ENCODE data around the gene PKP3.
A peak's percentile ranks its signal among the peaks of the same experiment; 100 is the strongest.

Gene PKP3

GRCh38 chr11:363948-364761 is 29.9 kb upstream of the PKP3 start:
- DNase-seq: peak; percentile 73

GRCh38 chr11:364991-365725 is 28.9 kb upstream of the PKP3 start:
- DNase-seq: no peak

DNA sequence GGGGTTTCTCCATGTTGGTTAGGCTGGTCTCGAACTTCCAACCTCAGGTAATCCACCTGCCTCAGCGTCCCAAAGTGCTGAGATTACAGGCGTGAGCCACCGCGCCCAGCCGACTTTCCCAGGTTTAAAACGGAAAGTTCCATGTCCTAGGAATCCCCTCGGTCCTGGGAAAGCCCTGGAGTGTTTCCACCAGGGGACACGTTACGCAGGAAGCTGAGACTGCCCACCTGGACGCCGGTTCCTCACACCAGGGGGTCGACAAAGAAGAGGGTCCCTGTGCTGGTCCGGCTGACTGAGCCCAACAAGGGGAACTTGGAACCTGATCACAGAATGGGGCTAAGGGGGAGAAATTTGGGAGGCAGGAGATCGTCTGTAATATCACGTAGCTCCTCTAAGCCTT is 28.2 kb upstream of the PKP3 start:
- DNase-seq: no peak

DNA sequence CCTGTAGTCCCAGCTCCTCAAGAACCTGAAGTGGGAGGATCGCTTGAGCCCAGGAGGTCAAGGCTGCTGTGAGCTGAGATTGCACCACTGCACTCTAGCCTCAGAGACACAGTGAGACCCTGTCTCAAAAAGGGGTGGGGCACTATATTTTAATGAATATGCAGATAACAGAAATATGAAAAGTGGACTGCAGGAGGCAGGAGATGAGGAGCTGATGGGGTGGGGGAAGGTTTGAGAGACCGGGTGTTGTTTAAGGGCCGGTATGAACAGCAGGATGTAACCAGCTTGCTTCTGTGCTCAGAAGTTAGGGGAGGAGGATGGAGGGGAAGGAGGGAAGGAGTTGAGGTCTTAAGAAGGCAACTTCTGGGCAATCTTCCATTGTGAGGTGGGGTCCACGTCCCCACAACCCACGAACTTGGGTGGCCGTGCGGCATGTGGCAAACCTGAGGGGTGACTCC is 26.0 kb upstream of the PKP3 start:
- DNase-seq: no peak

DNA sequence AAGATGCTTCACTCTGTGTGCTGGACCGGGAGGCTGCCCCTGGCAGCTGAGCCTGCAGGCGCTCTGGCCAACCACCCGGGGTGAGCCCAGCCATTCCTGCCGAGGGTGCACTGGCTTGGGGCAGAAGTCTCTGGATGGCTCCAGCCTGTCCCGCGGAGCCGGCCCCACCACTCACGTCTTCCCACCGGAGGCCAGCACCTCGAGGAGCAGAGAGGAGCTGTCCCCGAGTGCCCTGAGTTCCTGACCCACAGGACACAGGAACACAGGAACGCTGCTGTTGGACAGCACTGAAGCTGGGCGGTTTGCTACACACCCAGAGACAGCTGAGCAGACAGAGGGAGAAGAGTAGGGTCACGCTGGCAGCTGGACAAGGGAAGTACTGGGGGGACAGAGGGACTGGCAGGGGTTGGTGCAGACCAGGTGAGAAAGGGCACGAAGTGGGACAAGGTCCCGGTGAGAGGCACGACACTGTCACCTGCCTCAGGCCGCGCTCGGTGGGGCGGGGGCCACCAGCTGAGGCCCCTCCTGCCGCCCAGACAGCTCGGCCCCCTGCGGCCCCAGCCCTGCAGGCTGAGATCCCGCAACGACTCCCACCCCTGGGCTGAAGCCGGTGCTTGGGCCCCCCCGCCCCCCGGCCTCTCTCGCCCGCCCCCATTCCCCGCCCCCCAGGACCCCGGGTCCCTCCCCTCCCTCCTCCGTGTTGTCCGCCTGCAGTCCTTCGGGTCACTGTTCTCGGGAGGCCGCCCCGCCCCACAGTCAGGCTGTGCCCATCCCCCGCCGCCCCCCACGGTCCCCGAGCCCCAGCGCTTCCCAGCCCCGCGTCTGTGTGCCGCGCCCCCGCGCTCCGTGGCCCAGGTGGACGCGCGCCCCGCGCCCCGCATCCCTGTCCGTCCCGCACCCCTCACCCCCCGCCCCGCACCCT is 25.3 kb upstream of the PKP3 start:
- DNase-seq: no peak

DNA sequence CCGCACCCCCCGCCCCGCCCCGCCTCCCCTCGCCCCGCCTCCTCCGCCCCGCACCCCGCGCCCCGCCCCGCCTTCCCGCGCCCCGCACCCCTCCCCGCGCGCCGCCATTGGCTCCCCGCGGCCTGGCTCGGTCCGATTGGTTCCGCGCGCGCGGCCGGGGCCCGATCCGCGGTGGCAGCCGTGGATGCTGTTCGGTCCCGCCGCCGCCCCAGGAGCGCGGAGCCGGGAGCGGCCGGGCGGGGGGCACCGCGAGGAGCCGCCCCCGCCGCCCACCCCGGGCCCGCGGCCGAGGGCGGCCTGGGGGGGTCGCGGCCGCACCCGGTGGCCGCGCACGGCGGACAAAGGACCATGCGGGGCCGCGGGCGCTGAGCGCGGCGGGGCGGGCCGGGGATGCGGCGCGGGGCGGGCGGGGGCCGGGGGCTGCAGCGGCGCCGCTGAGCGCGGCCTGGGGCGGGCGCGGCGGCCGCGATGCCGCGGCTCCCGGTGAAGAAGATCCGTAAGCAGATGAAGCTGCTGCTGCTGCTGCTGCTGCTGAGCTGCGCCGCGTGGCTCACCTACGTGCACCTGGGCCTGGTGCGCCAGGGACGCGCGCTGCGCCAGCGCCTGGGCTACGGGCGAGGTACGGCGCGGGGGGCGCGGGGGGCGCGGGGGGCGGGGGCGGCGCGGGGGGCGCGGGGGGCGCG is 24.5 kb upstream of the PKP3 start, which contains the start of gene B4GALNT4:
Gene B4GALNT4 (plus strand): TSS at position 164 of the 683 bp plus-strand sequence. CDS start 305 bp downstream, at position 469.
- DNase-seq: peak; percentile 39

- DNase-seq: no peak
Measured at GRCh38 chr11:370070-370941, 23.7 kb upstream of the PKP3 start.

GRCh38 chr11:371051-371450 is 23.0 kb upstream of the PKP3 start:
- no peak for DNase-seq

DNA sequence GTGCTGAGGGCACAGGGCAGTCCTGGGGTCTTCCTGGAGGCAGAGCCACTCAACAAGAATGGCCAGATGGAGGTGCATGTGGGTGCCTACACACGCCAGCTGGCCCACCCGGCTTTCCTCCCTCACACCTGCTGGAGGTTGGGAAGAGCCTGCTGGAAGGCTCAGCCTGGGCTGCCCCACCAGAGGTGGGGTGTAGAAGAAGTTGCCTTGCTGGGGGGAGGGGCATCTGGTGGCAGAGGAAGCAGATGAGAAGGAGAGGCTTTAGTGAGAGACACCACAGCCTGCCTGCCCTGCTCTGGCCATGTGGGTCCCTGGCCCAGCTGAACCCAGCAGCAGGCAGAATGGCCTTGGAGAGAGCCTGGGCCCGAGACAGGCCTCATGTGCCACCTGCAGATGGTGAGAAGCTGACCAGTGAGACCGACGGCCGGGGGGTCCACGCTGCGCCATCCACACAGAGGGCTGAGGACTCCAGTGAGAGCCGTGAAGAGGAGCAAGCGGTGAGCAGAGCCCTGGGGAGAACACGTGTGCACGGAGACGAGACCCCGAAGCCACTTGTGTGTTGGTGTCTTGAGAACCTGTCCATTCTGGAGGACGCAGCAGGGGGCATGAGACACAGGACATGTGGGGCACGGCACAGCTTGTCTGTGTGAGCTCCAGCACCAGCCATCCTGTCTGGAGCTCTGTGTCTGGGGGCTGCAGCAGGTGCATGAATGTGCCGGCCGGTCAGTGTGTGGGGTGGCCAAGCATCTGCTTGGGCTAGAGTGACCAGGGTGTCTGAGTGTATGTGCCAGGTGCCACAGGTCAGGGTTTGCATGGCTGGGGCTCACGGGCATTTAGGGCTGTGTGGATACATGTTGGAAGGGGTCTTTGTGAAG is 22.1 kb upstream of the PKP3 start:
- DNase-seq: no peak

DNA sequence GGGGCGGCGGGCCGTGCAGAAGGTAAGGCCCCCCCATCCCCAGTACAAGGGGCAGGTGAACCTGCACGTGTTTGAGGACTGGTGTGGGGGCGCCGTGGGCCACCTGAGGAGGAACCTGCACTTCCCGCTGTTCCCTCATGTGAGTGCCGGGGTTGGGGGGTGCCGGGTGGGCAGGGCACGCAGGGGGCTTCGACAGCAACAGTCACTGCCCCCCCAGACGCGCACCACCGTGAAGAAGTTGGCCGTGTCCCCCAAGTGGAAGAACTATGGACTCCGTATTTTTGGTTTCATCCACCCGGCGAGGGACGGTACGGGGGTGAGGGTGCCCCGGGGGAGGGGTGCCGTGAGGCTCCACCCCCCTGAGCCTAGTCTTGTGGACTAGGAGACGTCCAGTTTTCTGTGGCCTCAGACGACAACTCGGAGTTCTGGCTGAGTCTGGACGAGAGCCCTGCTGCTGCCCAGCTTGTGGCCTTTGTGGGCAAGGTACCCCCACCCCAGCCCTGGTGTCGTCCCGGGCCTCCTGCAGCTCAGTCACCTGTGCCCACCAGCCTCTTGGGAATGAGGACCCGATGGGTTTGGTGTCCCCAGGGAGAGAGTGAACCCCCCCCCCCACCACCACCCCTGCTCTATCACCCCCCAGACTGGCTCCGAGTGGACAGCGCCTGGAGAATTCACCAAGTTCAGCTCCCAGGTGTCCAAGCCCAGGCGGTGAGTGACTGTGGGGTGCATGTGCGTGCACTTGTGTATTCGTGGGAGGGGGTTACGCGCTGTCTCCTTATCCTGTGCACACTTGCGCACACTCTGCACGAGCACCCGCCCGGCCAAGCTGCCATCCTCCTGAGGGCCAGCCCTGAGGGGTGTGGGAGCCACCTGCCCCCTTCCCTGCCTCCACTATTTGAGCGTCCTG is 20.9 kb upstream of the PKP3 start:
- no peak for DNase-seq

- no peak for DNase-seq
Measured at GRCh38 chr11:373716-374551, 20.1 kb upstream of the PKP3 start.

GRCh38 chr11:375065-376025 is 18.7 kb upstream of the PKP3 start:
- DNase-seq: no peak

DNA sequence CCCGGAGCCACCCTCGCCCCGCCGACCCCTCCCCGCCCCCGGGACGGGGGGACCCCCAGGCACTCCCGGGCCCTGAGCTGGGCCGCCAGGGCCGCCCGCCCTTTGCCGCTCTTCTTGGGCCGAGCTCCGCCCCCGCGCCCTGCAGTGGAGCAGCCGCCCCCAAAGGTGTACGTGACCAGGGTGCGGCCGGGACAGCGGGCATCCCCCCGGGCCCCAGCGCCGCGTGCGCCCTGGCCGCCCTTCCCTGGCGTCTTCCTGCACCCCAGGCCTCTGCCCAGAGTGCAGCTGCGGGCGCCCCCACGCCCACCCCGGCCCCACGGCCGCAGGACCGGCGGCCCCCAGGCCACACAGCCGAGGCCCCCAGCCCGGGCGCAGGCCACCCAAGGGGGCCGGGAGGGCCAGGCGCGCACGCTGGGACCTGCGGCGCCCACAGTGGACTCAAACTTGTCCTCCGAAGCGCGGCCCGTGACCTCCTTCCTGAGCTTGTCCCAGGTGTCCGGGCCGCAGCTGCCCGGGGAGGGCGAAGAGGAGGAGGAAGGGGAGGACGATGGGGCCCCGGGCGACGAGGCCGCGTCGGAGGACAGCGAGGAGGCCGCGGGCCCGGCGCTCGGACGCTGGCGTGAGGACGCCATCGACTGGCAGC is 17.4 kb upstream of the PKP3 start:
- no peak for DNase-seq

GRCh38 chr11:377174-377865 is 16.7 kb upstream of the PKP3 start:
- no peak for DNase-seq

GRCh38 chr11:377883-378500 is 16.0 kb upstream of the PKP3 start:
- DNase-seq: no peak

All from activated CD4-positive, alpha-beta T cell treated with anti-CD3 and anti-CD28 coated beads for 48 hours (primary cell).